Measurements from ENCODE around the gene PPP6R3.

PPP6R3 gene

GRCh38 chr11:68569357-68569756, 108.8 kb downstream of the PPP6R3 start:
- DNase-seq = no peak

- DNase-seq = no peak
These were observed 110.1 kb downstream of the PPP6R3 start for GRCh38 chr11:68570691-68571090.

- DNase-seq = no peak
These were observed 113.8 kb downstream of the PPP6R3 start for GRCh38 chr11:68574308-68574707.

- no peak for DNase-seq
These were observed 114.6 kb downstream of the PPP6R3 start for GRCh38 chr11:68575025-68575665.

GRCh38 chr11:68579455-68579854, 118.9 kb downstream of the PPP6R3 start:
- DNase-seq = no peak

GRCh38 chr11:68581439-68581838, 120.9 kb downstream of the PPP6R3 start:
- DNase-seq = no peak

GRCh38 chr11:68581901-68582300, 121.3 kb downstream of the PPP6R3 start:
- DNase-seq = no peak

GRCh38 chr11:68582416-68583040, 122.0 kb downstream of the PPP6R3 start:
- no peak for DNase-seq

- DNase-seq = no peak
These were observed 122.5 kb downstream of the PPP6R3 start for GRCh38 chr11:68583041-68583446.

GRCh38 chr11:68584097-68584496, 123.5 kb downstream of the PPP6R3 start:
- peak; percentile 80 for DNase-seq

GRCh38 chr11:68584991-68585524, 124.5 kb downstream of the PPP6R3 start:
- DNase-seq = no peak

GRCh38 chr11:68589547-68590216, 129.1 kb downstream of the PPP6R3 start:
- DNase-seq = no peak

- no peak for DNase-seq
These were observed 131.2 kb downstream of the PPP6R3 start for GRCh38 chr11:68591719-68592118.

- DNase-seq = no peak
These were observed 132.9 kb downstream of the PPP6R3 start for GRCh38 chr11:68593441-68593840.

- DNase-seq = no peak
These were observed 133.6 kb downstream of the PPP6R3 start for GRCh38 chr11:68594123-68594522.

GRCh38 chr11:68596231-68596630, 135.7 kb downstream of the PPP6R3 start:
- DNase-seq = no peak

- no peak for DNase-seq
These were observed 138.5 kb downstream of the PPP6R3 start for GRCh38 chr11:68598816-68599653.

- DNase-seq = no peak
These were observed 140.6 kb downstream of the PPP6R3 start for GRCh38 chr11:68601147-68601546.

GRCh38 chr11:68609761-68610160, 149.2 kb downstream of the PPP6R3 start:
- no peak for DNase-seq

GRCh38 chr11:68610452-68611116, 150.0 kb downstream of the PPP6R3 start:
- DNase-seq = no peak

- DNase-seq = no peak
These were observed 155.1 kb downstream of the PPP6R3 start for GRCh38 chr11:68615657-68616056.
